Stimulated activated CD4-positive, alpha-beta T cell treated with anti-CD3 and anti-CD28 coated beads, Interleukin-12 subunit alpha, Interleukin-12 subunit beta, amount 100 ng/mL, for 24 hours (primary cell): ENCODE measurements around the gene IGF2BP3.
"Not testable (repeated sequence)": the region's sequence is repeated elsewhere in the genome, so short reads cannot be mapped to it uniquely, and the experiment has no call there.

Source experiments
- DNase-seq, 2 experiments: peaks; one replicate each; pipeline ENCODE4 v3.0.0-alpha.2; 2020; ENCODE audit warnings: low read depth in 2 of 2

The IGF2BP3 gene

GRCh38 chr7:23470330-23471105, at the start of gene IGF2BP3:
IGF2BP3 (minus strand) TSS chr7:23470491; CDS start chr7:23470110, 381 bp downstream.
- DNase-seq, result no peak

GRCh38 chr7:23514755-23515154, 44.5 kb upstream of the IGF2BP3 start:
- DNase-seq, result no peak

- not testable (repeated sequence) for DNase-seq
Observed at GRCh38 chr7:23513746-23514145, 43.5 kb upstream of the IGF2BP3 start.

- DNase-seq, result no peak
Observed at GRCh38 chr7:23494009-23494408, 23.7 kb upstream of the IGF2BP3 start.

- DNase-seq, result no peak
Observed at GRCh38 chr7:23491502-23491901, 21.2 kb upstream of the IGF2BP3 start.

GRCh38 chr7:23490357-23491135, 20.3 kb upstream of the IGF2BP3 start:
- DNase-seq, result no peak

GRCh38 chr7:23488714-23489113, 18.4 kb upstream of the IGF2BP3 start:
- not testable (repeated sequence) for DNase-seq

GRCh38 chr7:23487670-23488069, 17.4 kb upstream of the IGF2BP3 start:
- DNase-seq, result no peak

GRCh38 chr7:23486002-23486773, 15.9 kb upstream of the IGF2BP3 start:
- no peak for DNase-seq

- no peak for DNase-seq
Observed at GRCh38 chr7:23482686-23483085, 12.4 kb upstream of the IGF2BP3 start.

- no peak for DNase-seq
Observed at GRCh38 chr7:23477962-23478866, 7.9 kb upstream of the IGF2BP3 start.

- DNase-seq, result no peak
Observed at GRCh38 chr7:23477157-23477499, 6.8 kb upstream of the IGF2BP3 start.

GRCh38 chr7:23476286-23477156, 6.2 kb upstream of the IGF2BP3 start:
- no peak for DNase-seq

GRCh38 chr7:23475576-23475839, 5.2 kb upstream of the IGF2BP3 start:
- no peak for DNase-seq

GRCh38 chr7:23474829-23475575, 4.7 kb upstream of the IGF2BP3 start:
- DNase-seq, result no peak

GRCh38 chr7:23474094-23474828, 4.0 kb upstream of the IGF2BP3 start:
- peak; percentile 33 to 74 for DNase-seq

GRCh38 chr7:23473844-23474093, 3.5 kb upstream of the IGF2BP3 start:
- DNase-seq, result no peak

- no peak for DNase-seq
Observed at GRCh38 chr7:23472956-23473843, 2.9 kb upstream of the IGF2BP3 start.
